H9 (cell line): ENCODE data around the gene TUBGCP6. TPM values are rescaled to one million over a fixed set of nuclear protein-coding genes. Genes with fewer than 3 reads are reported as not detected.

Experiments
- DNase-seq: peaks from one replicate; pipeline ENCODE4 v3.0.0-alpha.2; 2017
- H2AFZ ChIP-seq: one replicate; pipeline ENCODE4 v1.6.1; 2013; ENCODE audit warnings: mild to moderate bottlenecking, low read length, control low read depth, moderate library complexity
- H2AK5ac ChIP-seq: 2 replicates; pipeline ENCODE4 v1.6.1; 2013; ENCODE audit warnings: low read length, control low read depth, mixed read lengths; ENCODE audit not compliant: insufficient read length
- H2BK120ac ChIP-seq: one replicate; pipeline ENCODE4 v1.6.1; 2013; ENCODE audit warnings: low read depth, mild to moderate bottlenecking, low read length, control low read depth, inconsistent platforms; ENCODE audit not compliant: poor library complexity, severe bottlenecking
- H2BK12ac ChIP-seq: 2 replicates; pipeline ENCODE4 v1.6.1; 2013; ENCODE audit warnings: low read length, control low read depth, mixed read lengths, low read depth; ENCODE audit not compliant: insufficient read length
- H2BK15ac ChIP-seq: 2 replicates; pipeline ENCODE4 v1.6.1; 2013; ENCODE audit warnings: low read depth, low read length, control low read depth
- H2BK20ac ChIP-seq: one replicate; pipeline ENCODE4 v1.6.1; 2013; ENCODE audit warnings: low read depth, mild to moderate bottlenecking, low read length, control low read depth, inconsistent platforms; ENCODE audit not compliant: poor library complexity, severe bottlenecking
- H2BK5ac ChIP-seq: 2 replicates; pipeline ENCODE4 v1.6.1; 2013; ENCODE audit warnings: low read length, control low read depth, mixed read lengths; ENCODE audit not compliant: insufficient read length
- H3K14ac ChIP-seq: 2 replicates; pipeline ENCODE4 v1.6.1; 2013; ENCODE audit warnings: low read length, control low read depth; ENCODE audit not compliant: insufficient read depth
- H3K18ac ChIP-seq: 2 replicates; pipeline ENCODE4 v1.6.1; 2013; ENCODE audit warnings: low read depth, mild to moderate bottlenecking, mixed read lengths, low read length, control low read depth; ENCODE audit not compliant: insufficient read length
- H3K23ac ChIP-seq: 2 replicates; pipeline ENCODE4 v1.6.1; 2013; ENCODE audit warnings: low read length, control low read depth, mixed read lengths, low read depth; ENCODE audit not compliant: insufficient read length
- H3K23me2 ChIP-seq: 2 replicates; pipeline ENCODE4 v1.6.1; 2013; ENCODE audit warnings: low read depth, mild to moderate bottlenecking, mixed read lengths, low read length, control low read depth; ENCODE audit not compliant: insufficient read length, poor library complexity, severe bottlenecking
- H3K27ac ChIP-seq: 2 replicates; pipeline ENCODE4 v1.5.1; 2013; ENCODE audit warnings: low read length, control low read depth, mixed read lengths, low read depth; ENCODE audit not compliant: insufficient read length
- H3K27me3 ChIP-seq: 2 replicates; pipeline ENCODE4 v1.6.1; 2013; ENCODE audit warnings: low read length, control low read depth, inconsistent platforms; ENCODE audit not compliant: insufficient read depth
- H3K4ac ChIP-seq: 2 replicates; pipeline ENCODE4 v1.6.1; 2013; ENCODE audit warnings: low read depth, mild to moderate bottlenecking, control low read depth, inconsistent platforms, low read length, moderate library complexity
- H3K4me1 ChIP-seq: 2 replicates; pipeline ENCODE4 v1.6.1; 2013; ENCODE audit warnings: low read length, control low read depth, inconsistent platforms; ENCODE audit not compliant: insufficient read depth
- H3K4me2 ChIP-seq: 2 replicates; pipeline ENCODE4 v1.6.1; 2013; ENCODE audit warnings: low read length, control low read depth, mixed read lengths; ENCODE audit not compliant: insufficient read length, insufficient read depth
- H3K56ac ChIP-seq: 2 replicates; pipeline ENCODE4 v1.6.1; 2013; ENCODE audit warnings: low read depth, mild to moderate bottlenecking, mixed read lengths, low read length, control low read depth; ENCODE audit not compliant: insufficient read length
- H3K79me1 ChIP-seq: 2 replicates; pipeline ENCODE4 v1.6.1; 2013; ENCODE audit warnings: low read depth, mild to moderate bottlenecking, moderate library complexity, low read length, control low read depth, inconsistent platforms; ENCODE audit not compliant: insufficient read depth, poor library complexity, severe bottlenecking
- H3K79me2 ChIP-seq: 2 replicates; pipeline ENCODE4 v1.6.1; 2013; ENCODE audit warnings: low read length, control low read depth, inconsistent platforms; ENCODE audit not compliant: insufficient read depth
- H3K9ac ChIP-seq: 2 replicates; pipeline ENCODE4 v1.6.1; 2013; ENCODE audit warnings: low read length, control low read depth, mixed read lengths; ENCODE audit not compliant: insufficient read length; ENCODE audit errors: extremely low read depth
- H3K9me3 ChIP-seq: one replicate; pipeline ENCODE4 v1.6.1; 2013; ENCODE audit warnings: low read depth, low read length, inconsistent platforms; ENCODE audit not compliant: control insufficient read depth
- H3T11ph ChIP-seq: one replicate; pipeline ENCODE4 v1.6.1; 2013; ENCODE audit warnings: mild to moderate bottlenecking, low read length, control low read depth, inconsistent platforms
- H4K20me1 ChIP-seq: one replicate; pipeline ENCODE4 v1.6.1; 2013; ENCODE audit not compliant: control insufficient read depth, insufficient read length, insufficient read depth
- H4K5ac ChIP-seq: 2 replicates; pipeline ENCODE4 v1.6.1; 2013; ENCODE audit warnings: low read depth, mild to moderate bottlenecking, mixed read lengths, low read length, control low read depth; ENCODE audit not compliant: insufficient read length
- H4K8ac ChIP-seq: replicated peaks from 2 replicates; pipeline ENCODE4 v1.6.1; 2013; ENCODE audit warnings: low read length, control low read depth, mixed read lengths, low read depth; ENCODE audit not compliant: insufficient read length
- H4K91ac ChIP-seq: 2 replicates; pipeline ENCODE4 v1.6.1; 2013; ENCODE audit warnings: low read depth, mild to moderate bottlenecking, moderate library complexity, mixed read lengths, low read length, control low read depth; ENCODE audit not compliant: insufficient read length
- H3K27ac Mint-ChIP-seq, 3 experiments: 2 replicates in 2 of 3; 3 replicates in 1 of 3; pipeline ENCODE4 v1.8.0; 2020 to 2021; ENCODE audit warnings: mixed read lengths in 3 of 3, mild to moderate bottlenecking in 1 of 3, moderate library complexity in 1 of 3
- H3K27me3 Mint-ChIP-seq: 2 replicates; pipeline ENCODE4 v1.8.0; 2021; ENCODE audit warnings: low read depth, mild to moderate bottlenecking, moderate library complexity, mixed read lengths
- H3K36me3 Mint-ChIP-seq, 3 experiments: 2 replicates in 2 of 3; 3 replicates in 1 of 3; pipeline ENCODE4 v1.8.0; 2020 to 2021; ENCODE audit warnings: low read depth in 3 of 3, mixed read lengths in 3 of 3; ENCODE audit not compliant: insufficient read depth in 1 of 3
- H3K4me1 Mint-ChIP-seq, 2 experiments: 2 replicates each; pipeline ENCODE4 v1.8.0; 2020; ENCODE audit warnings: mixed read lengths in 2 of 2
- H3K4me3 Mint-ChIP-seq, 2 experiments: 2 replicates in 1 of 2; 3 replicates in 1 of 2; pipeline ENCODE4 v1.8.0; 2020 to 2021; ENCODE audit warnings: mild to moderate bottlenecking in 2 of 2, mixed read lengths in 2 of 2, moderate library complexity in 1 of 2
- H3K9me3 Mint-ChIP-seq, 2 experiments: 2 replicates in 1 of 2; 3 replicates in 1 of 2; pipeline ENCODE4 v1.8.0; 2020; ENCODE audit warnings: mild to moderate bottlenecking in 2 of 2, mixed read lengths in 2 of 2, moderate library complexity in 1 of 2
- WGBS: extraction: QIAGEN DNeasy Blood & Tissue Kit; methylation state at CpG from one replicate; pipeline ENCODE4 v1.1.7; 2013; ENCODE audit warnings: missing lambda C conversion rate, low lambda C conversion rate, mixed read lengths; ENCODE audit not compliant: insufficient read length; ENCODE audit errors: extremely low coverage; 5-methylcytosine and 5-hydroxymethylcytosine counted together
- total RNA-seq: library from RNA; stranded (reverse); gene quantifications from 2 replicates; pipeline ENCODE4 v1.2.1, GENCODE V29; 2021
- TF ChIP-seq, protein P1 (sequence below): fragments of 200-600 bp; sonication (generic); conservative IDR thresholded peaks from 3 replicates; pipeline ENCODE4 v1.8.0; 2021; ENCODE audit warnings: antibody characterized with exemption, mild to moderate bottlenecking

Gene TUBGCP6
- total RNA-seq, 1 experiment from 2014 or later, result 29.0 TPM

DNA sequence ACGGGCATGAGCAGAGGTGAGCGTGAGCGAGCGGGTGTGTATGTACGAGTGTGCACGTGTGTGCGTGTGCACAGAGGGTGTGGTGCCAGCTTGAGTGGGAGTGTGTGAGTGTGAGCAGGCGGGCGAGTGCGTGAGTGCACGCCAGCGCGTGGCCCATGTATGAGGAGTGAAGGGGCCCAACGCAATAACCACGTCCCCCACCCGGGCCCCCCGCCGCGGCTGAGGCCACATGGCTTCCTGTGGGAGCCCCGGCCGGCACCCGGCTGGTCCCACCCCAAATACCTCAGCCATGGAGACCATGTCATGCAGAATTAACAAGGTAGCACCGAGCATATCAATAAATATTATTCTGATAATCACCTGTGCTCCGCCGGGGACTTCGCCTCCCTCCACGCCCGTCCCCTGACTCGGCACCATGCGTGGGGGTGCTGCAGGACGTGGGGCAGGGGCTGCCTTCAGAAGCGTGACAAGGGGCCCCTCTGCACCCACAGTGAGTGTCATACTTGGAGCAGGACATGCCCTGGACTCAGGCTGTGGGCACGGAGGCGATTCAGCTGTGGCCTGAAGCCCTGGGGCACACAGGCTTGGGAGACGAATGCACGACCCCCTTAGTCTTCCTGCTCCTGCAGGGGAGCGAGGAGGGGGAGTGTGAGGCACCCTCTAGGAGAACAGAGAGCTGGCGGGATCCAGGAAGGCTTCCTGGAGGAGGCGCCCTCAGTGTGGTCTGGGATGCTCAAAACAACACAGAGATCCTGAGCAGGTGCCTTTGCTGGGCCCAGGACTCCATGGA, 64.7 kb downstream of the TUBGCP6 start:
- Histone ChIP-seq H3T11ph (no peak overlapping the region), H3K9me3 (no peaks in the 10 kb centered on the region), H2BK20ac (no peak overlapping the region), H3K14ac (no peak overlapping the region; the same call in 1 of the 2 replicates), H3K56ac (no peak overlapping the region), H3K79me2 (no peaks in the 10 kb centered on the region), H3K79me1 (no peaks in the 10 kb centered on the region), H4K5ac (no peak overlapping the region), H2BK120ac (no peak overlapping the region), H2BK15ac (no peak overlapping the region), H4K8ac (no peak overlapping the region), H4K91ac (no peak overlapping the region), H3K23me2 (peaks cover 7% of the 10 kb centered on the region), H3K23ac (no peak overlapping the region), H3K4ac (no peak overlapping the region), H2BK12ac (no peak overlapping the region), H3K4me1 (no peaks in the 10 kb centered on the region), H2BK5ac (no peak overlapping the region), H2AK5ac (no peak overlapping the region), H3K27me3 (no peaks in the 10 kb centered on the region), H3K4me2 (no peak overlapping the region), H2AFZ (no peak overlapping the region), H3K18ac (no peak overlapping the region), H3K9ac (no peak overlapping the region), H4K20me1 (no peaks in the 10 kb centered on the region), H3K27ac (no peak overlapping the region)
- WGBS, result no CpG with 5 or more reads among the region's 39 CpGs
- Mint-ChIP-seq H3K4me1 (peaks cover 5 to 7% of the 10 kb centered on the region in 2 experiments), H3K27ac (no peak overlapping the region), H3K9me3 (no peaks in the 10 kb centered on the region; a peak in 2 of 5 replicates), H3K4me3 (no peak overlapping the region), H3K27me3 (no peaks in the 10 kb centered on the region; the same call in 1 of the 2 replicates), H3K36me3 (peaks cover 0 to 14% (median 4%) of the 10 kb centered on the region in 3 experiments; a peak in 5 of 7 replicates)
- TF ChIP-seq, protein P1, sequence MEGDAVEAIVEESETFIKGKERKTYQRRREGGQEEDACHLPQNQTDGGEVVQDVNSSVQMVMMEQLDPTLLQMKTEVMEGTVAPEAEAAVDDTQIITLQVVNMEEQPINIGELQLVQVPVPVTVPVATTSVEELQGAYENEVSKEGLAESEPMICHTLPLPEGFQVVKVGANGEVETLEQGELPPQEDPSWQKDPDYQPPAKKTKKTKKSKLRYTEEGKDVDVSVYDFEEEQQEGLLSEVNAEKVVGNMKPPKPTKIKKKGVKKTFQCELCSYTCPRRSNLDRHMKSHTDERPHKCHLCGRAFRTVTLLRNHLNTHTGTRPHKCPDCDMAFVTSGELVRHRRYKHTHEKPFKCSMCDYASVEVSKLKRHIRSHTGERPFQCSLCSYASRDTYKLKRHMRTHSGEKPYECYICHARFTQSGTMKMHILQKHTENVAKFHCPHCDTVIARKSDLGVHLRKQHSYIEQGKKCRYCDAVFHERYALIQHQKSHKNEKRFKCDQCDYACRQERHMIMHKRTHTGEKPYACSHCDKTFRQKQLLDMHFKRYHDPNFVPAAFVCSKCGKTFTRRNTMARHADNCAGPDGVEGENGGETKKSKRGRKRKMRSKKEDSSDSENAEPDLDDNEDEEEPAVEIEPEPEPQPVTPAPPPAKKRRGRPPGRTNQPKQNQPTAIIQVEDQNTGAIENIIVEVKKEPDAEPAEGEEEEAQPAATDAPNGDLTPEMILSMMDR, result no peak
- DNase-seq, result no peak
